A549 (cell line): ENCODE data around the gene ZNF431.

Experiments used
- EP300 ChIP-seq, 2 experiments: fragments of >200 bp; sonication (Bioruptor Twin); formaldehyde crosslinking; IDR thresholded peaks; 2 replicates in 1 of 2; 3 replicates in 1 of 2; pipeline ENCODE4 v1.6.1; 2016 to 2017
- ESRRA ChIP-seq: fragments of 150-350 bp; IDR thresholded peaks from 2 replicates; pipeline ENCODE4 v1.6.1; 2014; ENCODE audit warnings: mild to moderate bottlenecking, low read length, borderline replicate concordance
- FOXS1 ChIP-seq: fragments of 250-450 bp; sonication (Bioruptor Pico); IDR thresholded peaks from 2 replicates; pipeline ENCODE4 v1.5.0; 2020; ENCODE audit warnings: mild to moderate bottlenecking, moderate library complexity
- MAFK ChIP-seq: fragments of 450-650 bp; IDR thresholded peaks from 2 replicates; pipeline ENCODE4 v1.6.1; 2014; ENCODE audit not compliant: partially characterized antibody
- POLR2A ChIP-seq: IDR thresholded peaks from 2 replicates; pipeline ENCODE4 v1.6.1; 2012; ENCODE audit warnings: mild to moderate bottlenecking, low read length
- SMC3 ChIP-seq: fragments of >200 bp; sonication (Bioruptor Twin); formaldehyde crosslinking; IDR thresholded peaks from 3 replicates; pipeline ENCODE4 v1.6.1; 2018; ENCODE audit warnings: inconsistent platforms
- ZFP36 ChIP-seq: fragments of 450-650 bp; IDR thresholded peaks from 2 replicates; pipeline ENCODE4 v1.6.1; 2014; ENCODE audit warnings: borderline replicate concordance; ENCODE audit not compliant: partially characterized antibody
- TF ChIP-seq, protein P1 (sequence below): fragments of 200-600 bp; sonication (generic); IDR thresholded peaks from 2 replicates; pipeline ENCODE4 v1.6.1; 2016; ENCODE audit warnings: antibody characterized with exemption, mild to moderate bottlenecking, moderate library complexity
- TF ChIP-seq, protein P2 (sequence below): fragments of >200 bp; sonication (Bioruptor Twin); formaldehyde crosslinking; IDR thresholded peaks from 3 replicates; pipeline ENCODE4 v1.5.1; 2016
- TF ChIP-seq, protein P3 (sequence below): fragments of 150-350 bp; IDR thresholded peaks from 2 replicates; pipeline ENCODE4 v1.6.1; 2014; ENCODE audit warnings: low read depth, mild to moderate bottlenecking, low read length
- TF ChIP-seq, protein P4 (sequence below): IDR thresholded peaks from 2 replicates; pipeline ENCODE4 v1.6.1; 2012; ENCODE audit warnings: low read depth, borderline replicate concordance

DNA sequence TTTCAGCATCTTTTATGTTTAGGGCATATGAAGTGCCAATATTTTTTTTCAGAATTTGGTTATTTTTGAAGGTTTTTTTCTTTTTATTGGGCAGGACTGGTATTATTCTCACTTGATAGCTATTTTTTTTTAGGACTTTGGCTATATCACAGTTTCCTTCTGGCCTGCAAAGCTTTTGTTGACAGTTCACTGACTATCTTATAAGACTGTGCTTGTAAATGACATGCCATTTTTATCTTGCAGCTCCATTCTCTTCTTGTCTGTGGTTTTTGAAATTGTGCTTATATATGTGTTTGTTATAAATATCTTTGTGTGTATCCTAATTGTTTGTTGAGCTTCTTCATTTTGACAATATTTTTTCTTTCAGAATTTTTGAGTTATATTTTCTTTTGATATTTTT is 26.4 kb upstream of the ZNF431 start:
- TF ChIP-seq SMC3, result no peak
- TF ChIP-seq, protein P1, sequence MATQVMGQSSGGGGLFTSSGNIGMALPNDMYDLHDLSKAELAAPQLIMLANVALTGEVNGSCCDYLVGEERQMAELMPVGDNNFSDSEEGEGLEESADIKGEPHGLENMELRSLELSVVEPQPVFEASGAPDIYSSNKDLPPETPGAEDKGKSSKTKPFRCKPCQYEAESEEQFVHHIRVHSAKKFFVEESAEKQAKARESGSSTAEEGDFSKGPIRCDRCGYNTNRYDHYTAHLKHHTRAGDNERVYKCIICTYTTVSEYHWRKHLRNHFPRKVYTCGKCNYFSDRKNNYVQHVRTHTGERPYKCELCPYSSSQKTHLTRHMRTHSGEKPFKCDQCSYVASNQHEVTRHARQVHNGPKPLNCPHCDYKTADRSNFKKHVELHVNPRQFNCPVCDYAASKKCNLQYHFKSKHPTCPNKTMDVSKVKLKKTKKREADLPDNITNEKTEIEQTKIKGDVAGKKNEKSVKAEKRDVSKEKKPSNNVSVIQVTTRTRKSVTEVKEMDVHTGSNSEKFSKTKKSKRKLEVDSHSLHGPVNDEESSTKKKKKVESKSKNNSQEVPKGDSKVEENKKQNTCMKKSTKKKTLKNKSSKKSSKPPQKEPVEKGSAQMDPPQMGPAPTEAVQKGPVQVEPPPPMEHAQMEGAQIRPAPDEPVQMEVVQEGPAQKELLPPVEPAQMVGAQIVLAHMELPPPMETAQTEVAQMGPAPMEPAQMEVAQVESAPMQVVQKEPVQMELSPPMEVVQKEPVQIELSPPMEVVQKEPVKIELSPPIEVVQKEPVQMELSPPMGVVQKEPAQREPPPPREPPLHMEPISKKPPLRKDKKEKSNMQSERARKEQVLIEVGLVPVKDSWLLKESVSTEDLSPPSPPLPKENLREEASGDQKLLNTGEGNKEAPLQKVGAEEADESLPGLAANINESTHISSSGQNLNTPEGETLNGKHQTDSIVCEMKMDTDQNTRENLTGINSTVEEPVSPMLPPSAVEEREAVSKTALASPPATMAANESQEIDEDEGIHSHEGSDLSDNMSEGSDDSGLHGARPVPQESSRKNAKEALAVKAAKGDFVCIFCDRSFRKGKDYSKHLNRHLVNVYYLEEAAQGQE, result no peak
- no peak for TF ChIP-seq EP300 (IDR thresholded peaks at IDR 0.05)
- TF ChIP-seq ESRRA, result no peak
- TF ChIP-seq, protein P2, sequence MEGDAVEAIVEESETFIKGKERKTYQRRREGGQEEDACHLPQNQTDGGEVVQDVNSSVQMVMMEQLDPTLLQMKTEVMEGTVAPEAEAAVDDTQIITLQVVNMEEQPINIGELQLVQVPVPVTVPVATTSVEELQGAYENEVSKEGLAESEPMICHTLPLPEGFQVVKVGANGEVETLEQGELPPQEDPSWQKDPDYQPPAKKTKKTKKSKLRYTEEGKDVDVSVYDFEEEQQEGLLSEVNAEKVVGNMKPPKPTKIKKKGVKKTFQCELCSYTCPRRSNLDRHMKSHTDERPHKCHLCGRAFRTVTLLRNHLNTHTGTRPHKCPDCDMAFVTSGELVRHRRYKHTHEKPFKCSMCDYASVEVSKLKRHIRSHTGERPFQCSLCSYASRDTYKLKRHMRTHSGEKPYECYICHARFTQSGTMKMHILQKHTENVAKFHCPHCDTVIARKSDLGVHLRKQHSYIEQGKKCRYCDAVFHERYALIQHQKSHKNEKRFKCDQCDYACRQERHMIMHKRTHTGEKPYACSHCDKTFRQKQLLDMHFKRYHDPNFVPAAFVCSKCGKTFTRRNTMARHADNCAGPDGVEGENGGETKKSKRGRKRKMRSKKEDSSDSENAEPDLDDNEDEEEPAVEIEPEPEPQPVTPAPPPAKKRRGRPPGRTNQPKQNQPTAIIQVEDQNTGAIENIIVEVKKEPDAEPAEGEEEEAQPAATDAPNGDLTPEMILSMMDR, result no peak
- TF ChIP-seq, protein P3, sequence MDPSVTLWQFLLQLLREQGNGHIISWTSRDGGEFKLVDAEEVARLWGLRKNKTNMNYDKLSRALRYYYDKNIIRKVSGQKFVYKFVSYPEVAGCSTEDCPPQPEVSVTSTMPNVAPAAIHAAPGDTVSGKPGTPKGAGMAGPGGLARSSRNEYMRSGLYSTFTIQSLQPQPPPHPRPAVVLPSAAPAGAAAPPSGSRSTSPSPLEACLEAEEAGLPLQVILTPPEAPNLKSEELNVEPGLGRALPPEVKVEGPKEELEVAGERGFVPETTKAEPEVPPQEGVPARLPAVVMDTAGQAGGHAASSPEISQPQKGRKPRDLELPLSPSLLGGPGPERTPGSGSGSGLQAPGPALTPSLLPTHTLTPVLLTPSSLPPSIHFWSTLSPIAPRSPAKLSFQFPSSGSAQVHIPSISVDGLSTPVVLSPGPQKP, result no peak
- TF ChIP-seq, protein P4, sequence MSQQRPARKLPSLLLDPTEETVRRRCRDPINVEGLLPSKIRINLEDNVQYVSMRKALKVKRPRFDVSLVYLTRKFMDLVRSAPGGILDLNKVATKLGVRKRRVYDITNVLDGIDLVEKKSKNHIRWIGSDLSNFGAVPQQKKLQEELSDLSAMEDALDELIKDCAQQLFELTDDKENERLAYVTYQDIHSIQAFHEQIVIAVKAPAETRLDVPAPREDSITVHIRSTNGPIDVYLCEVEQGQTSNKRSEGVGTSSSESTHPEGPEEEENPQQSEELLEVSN, result no peak
- TF ChIP-seq POLR2A, result no peak
- TF ChIP-seq ZFP36, result no peak
- no peak for TF ChIP-seq MAFK
- no peak for TF ChIP-seq FOXS1 (CRISPR knock-in tag)
